Thyroid gland (tissue), 4 donors: ENCODE results near the gene TYW1B.

Experiments
- CTCF ChIP-seq, 6 experiments: fragments of 200-600 bp in 3 of 6; fragments of 450-650 bp in 3 of 6; sonication (generic) in 3 of 6; IDR thresholded peaks; one replicate each; pipeline ENCODE4 v1.5.1; 2016 to 2019; ENCODE audit warnings: antibody characterized with exemption in 6 of 6, mild to moderate bottlenecking in 2 of 6, inconsistent platforms in 1 of 6, moderate library complexity in 1 of 6
- POLR2A ChIP-seq, 2 donors: fragments of 450-650 bp; IDR thresholded peaks; one replicate each; pipeline ENCODE4 v1.6.1; 2017; ENCODE audit warnings: antibody characterized with exemption in 2 of 2, mild to moderate bottlenecking in 2 of 2, moderate library complexity in 1 of 2

DNA sequence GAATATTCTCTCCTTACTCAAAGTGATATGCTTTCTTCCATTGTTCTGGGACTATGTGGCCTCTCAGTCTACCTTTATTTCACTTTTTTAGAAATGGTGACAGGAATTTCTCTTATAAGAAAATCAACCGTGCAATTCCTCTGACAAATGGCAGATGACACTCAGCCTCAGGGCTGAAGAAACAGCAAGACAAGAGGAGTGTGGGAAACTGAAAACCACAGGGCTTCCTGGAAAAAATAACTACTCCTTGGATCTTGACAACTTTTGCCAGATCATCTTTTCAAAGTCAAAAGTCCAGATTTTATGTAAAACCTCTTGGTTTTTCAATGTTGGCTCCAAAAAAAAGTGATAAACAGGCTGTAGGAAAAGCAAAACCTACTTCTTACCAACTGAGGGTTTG, 121.5 kb downstream of the TYW1B start:
- TF ChIP-seq CTCF (IDR thresholded peaks at IDR 0.05) (no peak), POLR2A (IDR thresholded peaks at IDR 0.05) (no peak)
